OCI-LY1 (cell line): ENCODE measurements around the gene LCORL.

Experiments
- CTCF ChIP-seq: fragments of 200-600 bp; sonication (generic), shearing (Covaris generic); IDR thresholded peaks from 2 replicates; pipeline ENCODE4 v1.5.1; 2017; ENCODE audit warnings: mild to moderate bottlenecking, antibody characterized with exemption, low read length, moderate library complexity, mixed read lengths
- EZH2 ChIP-seq: fragments of 200-600 bp; sonication (generic), shearing (Covaris generic); IDR thresholded peaks from 2 replicates; pipeline ENCODE4 v1.8.0; 2017; ENCODE audit warnings: borderline replicate concordance, mixed run types, mild to moderate bottlenecking, antibody characterized with exemption, low read length, moderate library complexity, mixed read lengths

- TF ChIP-seq EZH2: no peak
- TF ChIP-seq CTCF: no peak
These were observed 175.3 kb downstream of the LCORL start for GRCh38 chr4:17846266-17846665.
